Breast epithelium (tissue), 3 donors: ENCODE results near the gene GPR55.

Source experiments
- POLR2A ChIP-seq: fragments of 450-650 bp; IDR thresholded peaks from one replicate; pipeline ENCODE4 v1.6.1; 2016; ENCODE audit warnings: antibody characterized with exemption, mild to moderate bottlenecking, moderate library complexity
- POLR2AphosphoS5 ChIP-seq, 3 donors: sonication (generic); formaldehyde crosslinking; IDR thresholded peaks; one replicate each; pipeline ENCODE4 v1.6.1; 2017; ENCODE audit warnings: antibody characterized with exemption in 3 of 3
- TF ChIP-seq, protein P1 (sequence below), 3 donors: fragments of 450-650 bp; IDR thresholded peaks; one replicate each; pipeline ENCODE4 v1.5.1; 2016 to 2017; ENCODE audit warnings: antibody characterized with exemption in 3 of 3, mild to moderate bottlenecking in 3 of 3, moderate library complexity in 3 of 3

DNA sequence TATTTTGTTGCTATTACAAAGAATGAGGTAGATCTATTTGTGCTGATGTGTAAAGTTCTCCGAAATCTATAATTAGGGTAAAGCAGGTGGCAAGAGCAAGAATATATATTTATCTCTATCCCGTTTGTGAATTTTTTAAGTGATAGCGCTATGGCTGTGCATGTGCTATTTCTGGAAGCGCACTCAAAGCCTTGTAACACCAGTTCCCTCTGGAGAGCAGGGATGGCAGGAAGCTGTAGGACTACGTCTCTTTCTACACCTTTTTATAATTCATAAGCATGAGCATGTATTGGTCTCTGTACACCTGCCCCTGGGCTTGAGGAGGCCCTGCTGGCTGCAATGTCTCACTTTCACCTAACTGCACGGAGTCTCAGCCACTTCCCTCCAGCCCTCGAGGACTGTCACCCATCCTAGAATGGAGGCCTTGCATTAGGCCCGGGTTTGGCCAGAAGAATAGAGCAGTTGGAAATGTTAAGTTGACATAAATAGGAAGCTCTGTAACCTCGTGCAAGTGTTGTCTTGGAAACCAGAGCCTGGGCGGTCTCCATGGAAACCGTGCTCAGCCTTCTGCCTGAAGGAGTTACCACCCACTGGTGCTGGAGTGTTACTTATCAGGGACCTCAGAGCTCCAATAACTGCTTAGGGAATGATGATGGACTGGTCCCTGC is 39.4 kb downstream of the GPR55 start:
- TF ChIP-seq POLR2A (no peak), POLR2AphosphoS5 (IDR thresholded peaks at IDR 0.05) (no peak)
- TF ChIP-seq, protein P1, sequence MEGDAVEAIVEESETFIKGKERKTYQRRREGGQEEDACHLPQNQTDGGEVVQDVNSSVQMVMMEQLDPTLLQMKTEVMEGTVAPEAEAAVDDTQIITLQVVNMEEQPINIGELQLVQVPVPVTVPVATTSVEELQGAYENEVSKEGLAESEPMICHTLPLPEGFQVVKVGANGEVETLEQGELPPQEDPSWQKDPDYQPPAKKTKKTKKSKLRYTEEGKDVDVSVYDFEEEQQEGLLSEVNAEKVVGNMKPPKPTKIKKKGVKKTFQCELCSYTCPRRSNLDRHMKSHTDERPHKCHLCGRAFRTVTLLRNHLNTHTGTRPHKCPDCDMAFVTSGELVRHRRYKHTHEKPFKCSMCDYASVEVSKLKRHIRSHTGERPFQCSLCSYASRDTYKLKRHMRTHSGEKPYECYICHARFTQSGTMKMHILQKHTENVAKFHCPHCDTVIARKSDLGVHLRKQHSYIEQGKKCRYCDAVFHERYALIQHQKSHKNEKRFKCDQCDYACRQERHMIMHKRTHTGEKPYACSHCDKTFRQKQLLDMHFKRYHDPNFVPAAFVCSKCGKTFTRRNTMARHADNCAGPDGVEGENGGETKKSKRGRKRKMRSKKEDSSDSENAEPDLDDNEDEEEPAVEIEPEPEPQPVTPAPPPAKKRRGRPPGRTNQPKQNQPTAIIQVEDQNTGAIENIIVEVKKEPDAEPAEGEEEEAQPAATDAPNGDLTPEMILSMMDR (IDR thresholded peaks at IDR 0.05): no peak
